Lower leg skin (tissue), 4 donors: ENCODE data around the gene JAM2. TPM values are rescaled to one million over a fixed set of nuclear protein-coding genes. Genes with fewer than 3 reads are reported as not detected.
A peak's percentile ranks its signal among the peaks of the same experiment; 100 is the strongest.
"Not testable (repeated sequence)": the region's sequence is repeated elsewhere in the genome, so short reads cannot be mapped to it uniquely, and the experiment has no call there.

Experiments
- DNase-seq, 2 donors: peaks; one replicate each; pipeline ENCODE4 v3.0.0-alpha.2; 2019; ENCODE audit warnings: low spot score in 2 of 2
- H3K4me3 ChIP-seq: fragments of 200-600 bp; sonication (generic); 2 replicates; pipeline ENCODE4 v1.5.1; 2017; ENCODE audit warnings: mild to moderate bottlenecking, low read depth; ENCODE audit not compliant: poor library complexity, severe bottlenecking
- CTCF ChIP-seq, 3 donors: fragments of 450-650 bp; IDR thresholded peaks; one replicate each; pipeline ENCODE4 v1.5.1; 2016; ENCODE audit warnings: antibody characterized with exemption in 3 of 3, mild to moderate bottlenecking in 3 of 3, moderate library complexity in 2 of 3
- POLR2A ChIP-seq, 2 donors: fragments of 450-650 bp; IDR thresholded peaks; one replicate each; pipeline ENCODE4 v1.6.1; 2016 to 2017; ENCODE audit warnings: antibody characterized with exemption in 2 of 2, mild to moderate bottlenecking in 1 of 2, moderate library complexity in 1 of 2
- WGBS, 2 donors: methylation state at CpG; one replicate each; pipeline ENCODE4 v1.1.5; 2018; 5-methylcytosine and 5-hydroxymethylcytosine counted together
- intact Hi-C: fragments of 100-400 bp; cut with DNase I; formaldehyde crosslinking; loops from one replicate; pipeline ENCODE4 v1.15.0; 2023; ENCODE audit warnings: low total_unique reads
- total RNA-seq, 4 donors: library from RNA; depleted of rRNA; stranded (reverse); fragments of >200 nt; gene quantifications; one replicate each; pipeline ENCODE4 v1.1.0, GENCODE V29; 2016

JAM2 gene
- total RNA-seq, 4 donors from 2014 or later, result 1.5 to 11.1 (median 4.1) TPM

DNA sequence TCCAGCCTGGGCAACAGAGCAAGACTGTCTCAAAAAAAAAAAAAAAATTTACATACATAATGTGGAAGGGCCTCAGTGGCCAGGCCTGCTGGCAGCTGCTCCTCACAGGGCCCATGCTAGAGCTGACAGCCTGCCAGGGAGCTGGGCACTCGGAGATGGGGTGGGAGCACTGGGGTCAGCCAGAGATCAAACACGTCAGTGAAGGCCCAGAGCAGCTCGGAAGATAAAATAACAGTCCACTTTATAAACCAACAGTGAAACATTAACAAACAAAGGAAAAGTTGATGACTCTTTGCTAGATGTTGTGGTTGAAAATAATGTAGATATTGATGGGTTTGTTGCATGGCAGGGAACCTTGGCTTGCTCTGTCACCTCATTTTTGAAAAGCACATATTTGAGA is 52.9 kb downstream of the JAM2 start:
- H3K4me3 ChIP-seq, result no peak overlapping the region
- intact Hi-C loops, result no loop called here
- 83 to 87% methylated on average over 3 of the region's 3 CpGs for WGBS, 2 donors
- DNase-seq, result no peak
- TF ChIP-seq POLR2A (IDR thresholded peaks at IDR 0.05) (no peak), CTCF (IDR thresholded peaks at IDR 0.05) (no peak)

DNA sequence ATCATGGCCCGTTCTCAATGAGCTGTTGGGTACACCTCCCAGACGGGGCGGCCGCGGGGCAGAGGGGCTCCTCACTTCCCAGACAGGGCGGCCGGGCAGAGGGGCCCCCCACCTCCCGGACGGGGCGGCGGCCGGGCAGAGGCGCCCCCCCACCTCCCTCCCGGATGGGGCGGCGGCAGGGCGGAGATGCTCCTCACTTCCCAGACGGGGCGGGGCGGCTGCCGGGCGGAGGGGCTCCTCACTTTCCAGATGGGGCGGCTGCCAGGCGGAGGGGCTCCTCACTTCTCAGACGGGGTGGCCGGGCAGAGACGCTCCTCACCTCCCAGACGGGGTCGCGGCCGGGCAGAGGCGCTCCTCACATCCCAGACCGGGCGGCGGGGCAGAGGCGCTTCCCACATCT is 56.4 kb downstream of the JAM2 start:
- intact Hi-C loops, DNase-seq: not testable (repeated sequence)

GRCh38 chr21:25700741-25701140 is 61.7 kb downstream of the JAM2 start:
- no peak for DNase-seq
- WGBS, 2 donors, result 93 to 96% methylated on average over 1 of the region's 1 CpG
- TF ChIP-seq POLR2A (IDR thresholded peaks at IDR 0.05) (no peak), CTCF (IDR thresholded peaks at IDR 0.05) (no peak)
- H3K4me3 ChIP-seq, result no peak overlapping the region
- intact Hi-C loops, result no loop called here

More for the DNA sequence above, 56.4 kb downstream of the JAM2 start:
- not testable (repeated sequence) for H3K4me3 ChIP-seq
- 94% methylated on average over 30 to 31 of the region's 36 CpGs for WGBS, 2 donors

GRCh38 chr21:25701529-25701928 is 62.5 kb downstream of the JAM2 start:
- H3K4me3 ChIP-seq, result no peak overlapping the region
- intact Hi-C loops, result no loop called here
- 64 to 67% methylated on average over 4 of the region's 4 CpGs for WGBS, 2 donors
- TF ChIP-seq POLR2A (IDR thresholded peaks at IDR 0.05), result no peak
- TF ChIP-seq CTCF (IDR thresholded peaks at IDR 0.05), result no peak
- no peak for DNase-seq

DNA sequence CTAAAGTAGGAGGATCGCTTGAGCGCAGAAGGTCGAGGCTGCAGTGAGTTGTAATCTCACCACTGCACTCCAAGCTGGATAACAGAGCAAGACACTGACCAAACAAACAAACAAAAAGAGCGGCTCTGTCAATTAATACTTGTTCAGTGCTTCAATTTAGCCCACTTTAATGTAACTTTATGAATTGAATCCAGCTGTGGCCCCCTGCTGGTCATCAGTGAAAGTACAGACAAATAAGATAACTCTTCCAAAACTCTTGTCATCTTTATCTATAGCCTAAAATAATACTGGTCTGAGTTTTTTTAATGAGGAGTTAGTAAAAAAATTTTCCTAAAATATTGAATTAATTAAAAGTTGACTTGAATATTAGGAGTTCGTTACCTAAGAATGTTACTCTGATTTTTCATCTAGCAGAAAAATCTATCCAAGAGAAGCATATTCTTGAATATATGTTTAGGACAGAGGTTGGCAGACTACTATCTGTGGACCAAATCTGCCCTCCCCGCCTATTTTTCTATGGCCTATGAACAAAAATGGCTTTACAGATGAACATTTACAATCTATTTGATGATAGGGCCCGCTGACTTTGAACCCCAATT is 69.5 kb downstream of the JAM2 start:
- TF ChIP-seq CTCF (IDR thresholded peaks at IDR 0.05), result peak in 1 of 3 donors; percentile 46
- TF ChIP-seq POLR2A (IDR thresholded peaks at IDR 0.05), result no peak
- intact Hi-C loops, result no loop called here
- DNase-seq, result peak in 1 of 2 donors; percentile 41
- 58 to 63% methylated on average over 7 of the region's 7 CpGs for WGBS, 2 donors
- no peak overlapping the region for H3K4me3 ChIP-seq

- no peak for TF ChIP-seq POLR2A (IDR thresholded peaks at IDR 0.05)
- no peak for TF ChIP-seq CTCF (IDR thresholded peaks at IDR 0.05)
- intact Hi-C loops, result no loop called here
- no peak for DNase-seq
- 73 to 74% methylated on average over 5 of the region's 5 CpGs for WGBS, 2 donors
- no peak overlapping the region for H3K4me3 ChIP-seq
Measured at GRCh38 chr21:25709684-25710265, 70.7 kb downstream of the JAM2 start.
